H1 (cell line): Measurements from ENCODE around the gene ZDHHC3. TPM values are rescaled to one million over a fixed set of nuclear protein-coding genes. Genes with fewer than 3 reads are reported as not detected.

ENCODE experiments used
- NRF1 ChIP-seq: IDR thresholded peaks from 2 replicates; pipeline ENCODE4 v1.6.1; 2011; ENCODE audit warnings: mild to moderate bottlenecking, low read depth, low read length, improper control_type of control experiment
- POLR2A ChIP-seq, 2 experiments: IDR thresholded peaks; 1 replicate in 1 of 2; 2 replicates in 1 of 2; pipeline ENCODE4 v1.6.1; 2011; ENCODE audit warnings: low read depth in 2 of 2, low read length in 2 of 2, mild to moderate bottlenecking in 2 of 2; ENCODE audit errors: control extremely low read depth in 1 of 2
- polyA plus RNA-seq, 7 experiments: library from polyadenylated mRNA; depleted of rRNA in 3 of 7; stranded (reverse) in 5 of 7; unstranded in 2 of 7; fragments of >200 nt in 5 of 7; fragments of 200-250 nt in 2 of 7; gene quantifications; 1 replicate in 5 of 7; 2 replicates in 1 of 7; 4 replicates in 1 of 7; pipeline versions ENCODE4 v1.2.1 to v1.2.3, GENCODE V29; 2011 to 2013; ENCODE audit warnings: missing spikeins in 2 of 7, mixed read lengths in 2 of 7
- total RNA-seq: library from RNA; stranded (reverse); fragmentation: NEBNext Ultra II Directional; extraction: Animal tissue kit (Norgen Biotek cat#: 25700); gene quantifications from 2 replicates; pipeline ENCODE4 v1.2.1, GENCODE V29; 2021

ZDHHC3 gene
- total and polyA plus RNA-seq, 2 of the 8 experiments (the other 6 are each of a cell fraction or from before 2014, with no cell fraction given), result 77.4 to 88.7 TPM

GRCh38 chr3:44885618-44886017 lies 90.4 kb downstream of the ZDHHC3 start (continued):
- no peak for TF ChIP-seq POLR2A (IDR thresholded peaks at IDR 0.05; ENCODE audit: control extremely low read depth in 1 of 2, low read depth in 2 of 2, low read length in 2 of 2)
- TF ChIP-seq NRF1, result no peak
